Progenitor cell of endocrine pancreas (in vitro differentiated cells): ENCODE results near the gene TBKBP1. TPM values are rescaled to one million over a fixed set of nuclear protein-coding genes. Genes with fewer than 3 reads are reported as not detected.

Source experiments
- DNase-seq: peaks from one replicate; pipeline ENCODE4 v3.0.0; 2021; ENCODE audit warnings: low spot score; ENCODE audit not compliant: unreplicated experiment
- H3K27ac Mint-ChIP-seq: 2 replicates; pipeline ENCODE4 v1.8.0; 2021; ENCODE audit warnings: mild to moderate bottlenecking, moderate library complexity, mixed read lengths
- H3K27me3 Mint-ChIP-seq: 2 replicates; pipeline ENCODE4 v1.8.0; 2021; ENCODE audit warnings: mixed read lengths
- H3K36me3 Mint-ChIP-seq: 2 replicates; pipeline ENCODE4 v1.8.0; 2022; ENCODE audit warnings: mixed read lengths; ENCODE audit not compliant: insufficient read depth
- H3K4me1 Mint-ChIP-seq: 2 replicates; pipeline ENCODE4 v1.8.0; 2021; ENCODE audit warnings: low read depth, mixed read lengths
- H3K4me3 Mint-ChIP-seq: 2 replicates; pipeline ENCODE4 v1.8.0; 2021; ENCODE audit warnings: low read depth, mild to moderate bottlenecking, moderate library complexity, mixed read lengths
- H3K9me3 Mint-ChIP-seq: 2 replicates; pipeline ENCODE4 v1.8.0; 2021; ENCODE audit warnings: low read depth, mixed read lengths
- CTCF ChIP-seq: fragments of 200-600 bp; sonication (generic); IDR thresholded peaks from one replicate; pipeline ENCODE4 v1.5.0; 2021; ENCODE audit warnings: antibody characterized with exemption, mild to moderate bottlenecking; ENCODE audit not compliant: unreplicated experiment
- total RNA-seq: library from RNA; stranded (reverse); gene quantifications from 2 replicates; pipeline ENCODE4 v1.2.1, GENCODE V29; 2021

The TBKBP1 gene
- total RNA-seq, 1 donor from 2014 or later = 21.7 TPM

- Mint-ChIP-seq H3K27me3 (peaks cover 17% of the 10 kb centered on the region), H3K9me3 (no peaks in the 10 kb centered on the region), H3K36me3 (peaks cover 4% of the 10 kb centered on the region), H3K4me3 (no peak overlapping the region), H3K4me1 (no peaks in the 10 kb centered on the region), H3K27ac (no peak overlapping the region)
- no peak for TF ChIP-seq CTCF
- no peak for DNase-seq
Observed at GRCh38 chr17:47703671-47704070, 9.7 kb downstream of the TBKBP1 start.

- H3K4me3 Mint-ChIP-seq = no peak overlapping the region
- H3K4me1 Mint-ChIP-seq = no peaks in the 10 kb centered on the region
- no peaks in the 10 kb centered on the region for H3K9me3 Mint-ChIP-seq
- H3K36me3 Mint-ChIP-seq = peaks cover 4% of the 10 kb centered on the region
- H3K27ac Mint-ChIP-seq = no peak overlapping the region
- no peak for TF ChIP-seq CTCF
- no peak for DNase-seq
- H3K27me3 Mint-ChIP-seq = peaks cover 17% of the 10 kb centered on the region
Observed at GRCh38 chr17:47704116-47704515, 10.2 kb downstream of the TBKBP1 start.

- Mint-ChIP-seq H3K4me1 (no peaks in the 10 kb centered on the region), H3K9me3 (no peaks in the 10 kb centered on the region), H3K27ac (no peak overlapping the region), H3K4me3 (no peak overlapping the region), H3K27me3 (peaks cover 17% of the 10 kb centered on the region), H3K36me3 (peaks cover 6% of the 10 kb centered on the region)
- TF ChIP-seq CTCF = no peak
- no peak for DNase-seq
Observed at GRCh38 chr17:47704736-47705135, 10.8 kb downstream of the TBKBP1 start.

- H3K4me3 Mint-ChIP-seq = no peak overlapping the region
- peaks cover 17% of the 10 kb centered on the region for H3K27me3 Mint-ChIP-seq
- no peak for DNase-seq
- peaks cover 12% of the 10 kb centered on the region for H3K36me3 Mint-ChIP-seq
- no peak for TF ChIP-seq CTCF
- H3K4me1 Mint-ChIP-seq = no peaks in the 10 kb centered on the region
- no peak overlapping the region for H3K27ac Mint-ChIP-seq
- no peaks in the 10 kb centered on the region for H3K9me3 Mint-ChIP-seq
Observed at GRCh38 chr17:47705536-47706530, 11.9 kb downstream of the TBKBP1 start.

GRCh38 chr17:47707056-47707804 lies 13.3 kb downstream of the TBKBP1 start:
- no peaks in the 10 kb centered on the region for H3K9me3 Mint-ChIP-seq
- no peak overlapping the region for H3K4me3 Mint-ChIP-seq
- no peak for DNase-seq
- peaks cover 11% of the 10 kb centered on the region for H3K36me3 Mint-ChIP-seq
- no peaks in the 10 kb centered on the region for H3K4me1 Mint-ChIP-seq
- TF ChIP-seq CTCF = no peak
- peaks cover 19% of the 10 kb centered on the region for H3K27me3 Mint-ChIP-seq
- no peak overlapping the region for H3K27ac Mint-ChIP-seq
